H1 (cell line): ENCODE data around the gene GRM5. TPM values are rescaled to one million over a fixed set of nuclear protein-coding genes. Genes with fewer than 3 reads are reported as not detected.

Source experiments
- CTCF ChIA-PET: fragments of 300-600 bp; sonication (Branson Sonifier 250); formaldehyde crosslinking; loops from one replicate; lab custom pipeline; 2021; ENCODE audit not compliant: partially characterized antibody; lab: Charles Lee
- POLR2A ChIA-PET: fragments of 300-600 bp; sonication (Branson Sonifier 250); formaldehyde crosslinking; loops from one replicate; lab custom pipeline; 2021; ENCODE audit warnings: inconsistent platforms; ENCODE audit not compliant: partially characterized antibody; lab: Charles Lee
- DNase-seq, 2 experiments: peaks; one replicate each; pipeline versions ENCODE4 v3.0.0 to v3.0.0-alpha.2; 2010 to 2022; ENCODE audit warnings: low spot score in 2 of 2, low read depth in 1 of 2, mixed read lengths in 1 of 2
- FAIRE-seq: peaks from 2 replicates; lab custom pipeline; 2011; peaks lifted over from hg19 to GRCh38; lab: Jason Lieb, UNC
- H2AFZ ChIP-seq: 2 replicates; pipeline ENCODE4 v1.8.1; 2012; ENCODE audit warnings: low read length, inconsistent platforms
- H2AK5ac ChIP-seq: 2 replicates; pipeline ENCODE4 v1.6.1; 2013; ENCODE audit warnings: low read depth, low read length
- H2BK120ac ChIP-seq: replicated peaks from 2 replicates; pipeline ENCODE3; 2013; ENCODE audit warnings: low read depth, low read length, inconsistent platforms
- H2BK12ac ChIP-seq: 2 replicates; pipeline ENCODE4 v1.6.1; 2013; ENCODE audit warnings: low read depth, low read length
- H2BK15ac ChIP-seq: 2 replicates; pipeline ENCODE4 v1.6.1; 2013; ENCODE audit warnings: low read length
- H2BK20ac ChIP-seq: 2 replicates; pipeline ENCODE4 v1.6.1; 2013; ENCODE audit warnings: low read length
- H2BK5ac ChIP-seq: 2 replicates; pipeline ENCODE4 v1.6.1; 2013; ENCODE audit warnings: low read depth, low read length
- H3K14ac ChIP-seq: 2 replicates; pipeline ENCODE4 v1.6.1; 2013; ENCODE audit warnings: inconsistent platforms; ENCODE audit not compliant: insufficient read length
- H3K18ac ChIP-seq: 2 replicates; pipeline ENCODE4 v1.6.1; 2013; ENCODE audit warnings: low read length; ENCODE audit errors: extremely low read depth
- H3K23ac ChIP-seq: 2 replicates; pipeline ENCODE4 v1.6.1; 2013; ENCODE audit warnings: inconsistent platforms; ENCODE audit not compliant: insufficient read length
- H3K23me2 ChIP-seq: 2 replicates; pipeline ENCODE4 v1.6.1; 2013; ENCODE audit warnings: low read depth, low read length
- H3K27ac ChIP-seq: 2 replicates; pipeline ENCODE4 v1.6.1; 2011; ENCODE audit warnings: low read depth, low read length, inconsistent platforms
- H3K27me3 ChIP-seq, 4 experiments: replicated peaks in 1 of 4; 1 replicate in 1 of 4; 2 replicates in 3 of 4; pipeline versions ENCODE4 v1.6.1 to v1.8.1; 2011 to 2013; ENCODE audit warnings: low read length in 3 of 4, mild to moderate bottlenecking in 3 of 4, inconsistent platforms in 2 of 4, mixed read lengths in 2 of 4, moderate library complexity in 1 of 4; ENCODE audit not compliant: control insufficient read depth in 3 of 4, insufficient read depth in 3 of 4; ENCODE audit errors: extremely low read depth in 1 of 4
- H3K36me3 ChIP-seq, 4 experiments: 2 replicates each; pipeline versions ENCODE4 v1.6.1 to v1.8.1; 2011 to 2013; ENCODE audit warnings: mild to moderate bottlenecking in 4 of 4, low read length in 3 of 4, moderate library complexity in 2 of 4, control low read depth in 1 of 4, inconsistent platforms in 1 of 4; ENCODE audit not compliant: insufficient read depth in 4 of 4, control insufficient read depth in 2 of 4
- H3K4ac ChIP-seq: replicated peaks from 2 replicates; pipeline ENCODE3; 2013; ENCODE audit warnings: low read length, low read depth, mixed read lengths, inconsistent platforms; ENCODE audit not compliant: insufficient read length
- H3K4me1 ChIP-seq, 4 experiments: replicated peaks in 1 of 4; 1 replicate in 1 of 4; 2 replicates in 3 of 4; pipeline versions ENCODE4 v1.6.1 to v1.8.1; 2011 to 2013; ENCODE audit warnings: low read length in 3 of 4, inconsistent platforms in 2 of 4, mixed read lengths in 1 of 4; ENCODE audit not compliant: insufficient read depth in 4 of 4, control insufficient read depth in 3 of 4
- H3K4me2 ChIP-seq, 2 experiments: 2 replicates each; pipeline versions ENCODE4 v1.6.1 to v1.8.1; 2011 to 2013; ENCODE audit warnings: low read depth in 2 of 2, low read length in 2 of 2, control low read depth in 1 of 2, inconsistent platforms in 1 of 2, mild to moderate bottlenecking in 1 of 2; ENCODE audit not compliant: insufficient read depth in 1 of 2
- H3K4me3 ChIP-seq, 4 experiments: fragments of 200-600, 300-600 bp in 1 of 4; sonication (generic), shearing (Covaris generic), sonication (Bioruptor Twin) in 1 of 4; 2 replicates each; pipeline versions ENCODE4 v1.5.1 to v1.8.1; 2011 to 2016; ENCODE audit warnings: low read length in 4 of 4, low read depth in 3 of 4, control low read depth in 2 of 4, inconsistent platforms in 2 of 4, mild to moderate bottlenecking in 2 of 4, mixed read lengths in 1 of 4, moderate library complexity in 1 of 4; ENCODE audit not compliant: insufficient read depth in 2 of 4; ENCODE audit errors: extremely low read depth in 1 of 4
- H3K56ac ChIP-seq: replicated peaks from 2 replicates; pipeline ENCODE3; 2013; ENCODE audit warnings: low read depth, mild to moderate bottlenecking, mixed read lengths, low read length, inconsistent platforms; ENCODE audit not compliant: insufficient read length
- H3K79me1 ChIP-seq: 2 replicates; pipeline ENCODE4 v1.6.1; 2013; ENCODE audit warnings: low read depth, low read length, control low read depth
- H3K79me2 ChIP-seq, 2 experiments: 2 replicates each; pipeline versions ENCODE4 v1.6.1 to v1.8.1; 2012 to 2013; ENCODE audit warnings: low read length in 2 of 2, mild to moderate bottlenecking in 2 of 2, inconsistent platforms in 1 of 2; ENCODE audit not compliant: insufficient read depth in 2 of 2, control insufficient read depth in 1 of 2
- H3K9ac ChIP-seq, 4 experiments: replicated peaks in 1 of 4; 1 replicate in 1 of 4; 2 replicates in 3 of 4; pipeline versions ENCODE4 v1.6.1 to v1.8.1; 2011 to 2013; ENCODE audit warnings: low read depth in 3 of 4, low read length in 3 of 4, control low read depth in 2 of 4, mild to moderate bottlenecking in 2 of 4, moderate library complexity in 2 of 4, inconsistent platforms in 1 of 4; ENCODE audit errors: extremely low read depth in 1 of 4
- H3K9me3 ChIP-seq, 2 experiments: 2 replicates each; pipeline versions ENCODE4 v1.6.1 to v1.8.1; 2012 to 2013; ENCODE audit warnings: mild to moderate bottlenecking in 2 of 2, moderate library complexity in 2 of 2, control low read depth in 1 of 2, inconsistent platforms in 1 of 2, low read depth in 1 of 2, low read length in 1 of 2, mixed read lengths in 1 of 2; ENCODE audit not compliant: insufficient read depth in 2 of 2
- H4K20me1 ChIP-seq, 2 experiments: replicated peaks in 1 of 2; 2 replicates each; pipeline versions ENCODE3 to v1.8.1; 2011 to 2013; ENCODE audit warnings: inconsistent platforms in 2 of 2, low read length in 2 of 2, mild to moderate bottlenecking in 1 of 2; ENCODE audit not compliant: insufficient read depth in 2 of 2, control insufficient read depth in 1 of 2
- H4K5ac ChIP-seq: 2 replicates; pipeline ENCODE4 v1.6.1; 2013; ENCODE audit warnings: low read length, low read depth, mixed read lengths, inconsistent platforms; ENCODE audit not compliant: insufficient read length
- H4K8ac ChIP-seq: 2 replicates; pipeline ENCODE4 v1.8.0; 2013; ENCODE audit warnings: mild to moderate bottlenecking, moderate library complexity, low read length, inconsistent platforms; ENCODE audit not compliant: insufficient read depth; ENCODE audit errors: extremely low read depth
- H4K91ac ChIP-seq: replicated peaks from 2 replicates; pipeline ENCODE3; 2013; ENCODE audit warnings: low read length, mixed read lengths, inconsistent platforms; ENCODE audit not compliant: insufficient read length
- ASH2L ChIP-seq: fragments of 200-600, 300-600 bp; sonication (generic); IDR thresholded peaks from one replicate; pipeline ENCODE4 v1.7.1; 2017; ENCODE audit warnings: low read length
- BACH1 ChIP-seq: IDR thresholded peaks from 2 replicates; pipeline ENCODE4 v1.6.1; 2012; ENCODE audit warnings: low read length, improper control_type of control experiment
- CTCF ChIP-seq, 3 experiments: IDR thresholded peaks; 1 replicate in 2 of 3; 2 replicates in 1 of 3; pipeline versions ENCODE4 v1.5.1 to v1.6.1; 2011; ENCODE audit warnings: low read length in 3 of 3, mild to moderate bottlenecking in 3 of 3, inconsistent platforms in 2 of 3, low read depth in 1 of 3, moderate library complexity in 1 of 3; ENCODE audit not compliant: insufficient read depth in 1 of 3; ENCODE audit errors: control extremely low read depth in 1 of 3
- E2F6 ChIP-seq: IDR thresholded peaks from 2 replicates; pipeline ENCODE4 v1.6.1; 2012; ENCODE audit warnings: inconsistent platforms
- KDM4A ChIP-seq: IDR thresholded peaks from one replicate; pipeline ENCODE4 v1.7.1; 2012; ENCODE audit warnings: low read depth, mild to moderate bottlenecking, moderate library complexity, low read length, inconsistent platforms; ENCODE audit not compliant: severe bottlenecking
- POLR2A ChIP-seq, 2 experiments: IDR thresholded peaks; 1 replicate in 1 of 2; 2 replicates in 1 of 2; pipeline ENCODE4 v1.6.1; 2011; ENCODE audit warnings: low read depth in 2 of 2, low read length in 2 of 2, mild to moderate bottlenecking in 2 of 2; ENCODE audit errors: control extremely low read depth in 1 of 2
- POU5F1 ChIP-seq: IDR thresholded peaks from 2 replicates; pipeline ENCODE4 v1.6.1; 2011; ENCODE audit warnings: low read depth, mild to moderate bottlenecking, low read length, moderate library complexity
- SIN3A ChIP-seq, 2 experiments: IDR thresholded peaks in 1 of 2; conservative IDR thresholded peaks in 1 of 2; 2 replicates each; pipeline ENCODE4 v1.6.1; 2011 to 2012; ENCODE audit warnings: low read length in 2 of 2, improper control_type of control experiment in 1 of 2, low read depth in 1 of 2, mild to moderate bottlenecking in 1 of 2
- SP4 ChIP-seq: IDR thresholded peaks from 2 replicates; pipeline ENCODE4 v1.6.1; 2012; ENCODE audit warnings: low read length, inconsistent platforms
- USF2 ChIP-seq: IDR thresholded peaks from 2 replicates; pipeline ENCODE4 v1.6.1; 2011; ENCODE audit warnings: low read length, improper control_type of control experiment
- WGBS, 2 experiments: shearing (Covaris generic) in 1 of 2; methylation state at CpG; one replicate each; pipeline versions ENCODE4 v1.1.6 to v1.1.7; 2013 to 2015; ENCODE audit warnings: low lambda C conversion rate in 2 of 2, mixed read lengths in 2 of 2, inconsistent platforms in 1 of 2, low coverage in 1 of 2, missing lambda C conversion rate in 1 of 2; ENCODE audit not compliant: insufficient replicate concordance in 2 of 2, insufficient coverage in 1 of 2, insufficient read length in 1 of 2; ENCODE audit errors: extremely low coverage in 1 of 2, missing lambda C conversion rate in 1 of 2; 5-methylcytosine and 5-hydroxymethylcytosine counted together
- polyA plus RNA-seq, 7 experiments: library from polyadenylated mRNA; depleted of rRNA in 3 of 7; stranded (reverse) in 5 of 7; unstranded in 2 of 7; fragments of >200 nt in 5 of 7; fragments of 200-250 nt in 2 of 7; gene quantifications; 1 replicate in 5 of 7; 2 replicates in 1 of 7; 4 replicates in 1 of 7; pipeline versions ENCODE4 v1.2.1 to v1.2.3, GENCODE V29; 2011 to 2013; ENCODE audit warnings: missing spikeins in 2 of 7, mixed read lengths in 2 of 7
- total RNA-seq: library from RNA; stranded (reverse); fragmentation: NEBNext Ultra II Directional; extraction: Animal tissue kit (Norgen Biotek cat#: 25700); gene quantifications from 2 replicates; pipeline ENCODE4 v1.2.1, GENCODE V29; 2021

GRM5 gene
- total and polyA plus RNA-seq, 2 of the 8 experiments (the other 6 are each of a cell fraction or from before 2014, with no cell fraction given): 0.15 to 0.43 TPM

- FAIRE-seq: no peak
- TF ChIP-seq CTCF (IDR thresholded peaks at IDR 0.05; ENCODE audit: control extremely low read depth in 1 of 3, insufficient read depth in 1 of 3, low read depth in 1 of 3, low read length in 3 of 3) (no peak), ASH2L (no peak), SIN3A (conservative IDR thresholded peaks at IDR 0.05 in 1 of 2, IDR thresholded peaks at IDR 0.05 in 1 of 2; ENCODE audit: low read depth in 1 of 2, low read length in 2 of 2) (no peak), POU5F1 (no peak), SP4 (no peak), E2F6 (no peak), POLR2A (IDR thresholded peaks at IDR 0.05; ENCODE audit: control extremely low read depth in 1 of 2, low read depth in 2 of 2, low read length in 2 of 2) (no peak), USF2 (no peak), KDM4A (no peak), BACH1 (no peak)
These were observed 385.0 kb downstream of the GRM5 start for GRCh38 chr11:88680806-88681205.

More at GRCh38 chr11:88680806-88681205, 385.0 kb downstream of the GRM5 start:
- H3K27me3 ChIP-seq: peaks cover 0 to 1% (median 0%) of the 10 kb centered on the region in 4 experiments; a peak in 1 of 7 replicates
- H2BK20ac ChIP-seq: no peak overlapping the region
- DNase-seq: no peak
- H2AK5ac ChIP-seq: no peak overlapping the region
- H3K18ac ChIP-seq: no peak overlapping the region
- ChIA-PET CTCF (no interaction called here), POLR2A (no interaction called here)
- no peak overlapping the region for H3K4me3 ChIP-seq
- H3K79me1 ChIP-seq: no peaks in the 10 kb centered on the region
- no peak overlapping the region for H3K27ac ChIP-seq
- no peaks in the 10 kb centered on the region for H3K23me2 ChIP-seq
- no peak overlapping the region for H3K4ac ChIP-seq
- H3K79me2 ChIP-seq: no peaks in the 10 kb centered on the region
- H4K91ac ChIP-seq: no peak overlapping the region
- no peak overlapping the region for H2BK5ac ChIP-seq
- H2BK120ac ChIP-seq: no peak overlapping the region
- H2BK12ac ChIP-seq: no peak overlapping the region
- no peak overlapping the region for H3K23ac ChIP-seq
- H4K5ac ChIP-seq: no peak overlapping the region
- H4K8ac ChIP-seq: no peak overlapping the region
- H3K56ac ChIP-seq: no peak overlapping the region
- H3K14ac ChIP-seq: no peak overlapping the region
- H2BK15ac ChIP-seq: no peak overlapping the region
- peaks cover 0 to 2% (median 0%) of the 10 kb centered on the region in 4 experiments; a peak in 1 of 7 replicates for H3K4me1 ChIP-seq
- H3K4me2 ChIP-seq: no peak overlapping the region
- H4K20me1 ChIP-seq: no peaks in the 10 kb centered on the region
- 94% methylated on average over 1 of the region's 1 CpG; no CpG with 5 or more reads in 1 of the 2 experiments for WGBS, 2 experiments
- H3K36me3 ChIP-seq: no peaks in the 10 kb centered on the region
- no peak overlapping the region for H3K9ac ChIP-seq
- peaks cover 0 to 6% of the 10 kb centered on the region in 2 experiments; a peak in 3 of 4 replicates for H3K9me3 ChIP-seq
- no peak overlapping the region for H2AFZ ChIP-seq
